Stromal cell of bone marrow (primary cell): ENCODE results near the gene ECHS1.
"Not testable (repeated sequence)": the region's sequence is repeated elsewhere in the genome, so short reads cannot be mapped to it uniquely, and the experiment has no call there.

Experiments used
- DNase-seq: peaks from one replicate; pipeline ENCODE4 v3.0.0-alpha.2; 2012; ENCODE audit warnings: low read depth

ECHS1 gene

GRCh38 chr10:133373174-133374090 is at the start of gene ECHS1:
Gene ECHS1, minus strand, starts transcription at chr10:133373354. Its CDS starts 21 bp downstream, at chr10:133373333.
- DNase-seq: peak; percentile 86

DNA sequence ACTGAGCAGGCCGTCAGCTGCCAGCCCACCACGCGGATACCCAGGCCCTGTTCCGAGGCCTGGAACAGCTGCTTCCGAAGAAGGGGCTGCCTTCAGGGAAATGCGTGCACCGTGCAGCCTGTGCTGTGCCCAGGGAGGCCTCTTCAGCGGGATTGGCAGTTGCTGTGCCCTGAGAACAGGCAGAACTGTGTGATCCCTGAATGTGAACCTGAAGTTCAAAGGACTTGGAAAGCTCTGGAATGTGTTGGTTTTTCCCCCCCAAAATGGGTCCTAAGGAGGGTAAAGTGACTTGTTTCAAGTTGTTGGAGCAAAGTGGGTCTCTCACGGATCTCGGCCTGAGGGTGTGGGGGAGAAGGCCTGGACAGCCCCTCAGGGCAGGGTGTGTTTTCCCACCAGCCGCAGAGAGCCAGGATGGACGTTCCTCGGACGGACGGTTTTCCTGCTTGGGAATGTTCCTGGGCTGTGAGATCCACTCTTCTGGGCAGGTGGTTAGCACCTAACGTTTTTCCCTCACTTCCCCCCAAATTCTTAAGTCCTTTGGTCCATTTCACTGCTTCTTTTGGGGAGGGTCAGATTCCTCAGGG is 49.2 kb upstream of the ECHS1 start:
- DNase-seq: no peak

DNA sequence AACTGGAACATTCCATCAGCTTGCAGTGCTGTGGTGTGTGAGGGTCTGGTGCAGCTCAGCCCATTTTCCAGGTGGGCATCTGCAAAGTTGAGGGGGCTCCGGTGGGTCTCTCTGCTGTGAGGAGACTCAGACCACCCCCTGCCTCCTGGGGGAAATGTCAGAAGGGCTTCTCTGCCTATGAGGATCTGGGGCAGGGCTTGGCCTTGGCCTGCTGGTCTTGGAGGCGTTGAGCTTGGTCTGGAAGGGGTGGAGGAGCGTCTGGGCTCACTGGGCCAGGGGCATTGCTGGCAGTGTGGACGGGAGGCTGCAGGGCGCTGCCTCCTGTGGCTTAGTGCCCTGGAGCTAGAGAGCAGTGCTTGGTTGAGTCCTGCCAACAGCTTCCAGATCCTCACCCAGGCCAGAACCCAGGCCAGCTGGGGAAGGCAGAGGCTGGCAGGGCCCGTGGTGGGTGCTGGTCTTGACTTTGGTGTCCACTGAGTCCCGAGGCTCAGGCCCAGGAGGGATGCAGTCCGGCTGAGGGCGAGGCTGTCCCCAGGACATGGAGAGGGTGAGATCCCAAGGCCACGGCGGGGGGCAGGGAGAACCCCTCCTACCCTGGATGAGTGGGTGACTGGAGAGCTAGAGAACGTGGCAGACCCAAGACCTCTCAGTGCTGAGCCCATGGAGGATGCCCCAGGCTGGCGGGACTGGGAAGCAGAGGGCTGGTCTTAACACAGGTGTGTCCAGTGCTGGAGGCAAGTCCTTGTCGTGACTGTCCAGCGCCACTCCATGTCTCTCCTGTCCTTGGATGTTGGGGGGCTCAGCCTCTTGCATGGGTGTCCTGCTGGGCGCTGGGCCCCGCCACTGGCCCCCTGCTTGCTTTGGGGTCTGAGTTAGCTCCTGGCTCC is 48.4 kb upstream of the ECHS1 start:
- DNase-seq: no peak

GRCh38 chr10:133420579-133420978 is 47.4 kb upstream of the ECHS1 start:
- DNase-seq: no peak

GRCh38 chr10:133420028-133420427 is 46.9 kb upstream of the ECHS1 start:
- no peak for DNase-seq

DNA sequence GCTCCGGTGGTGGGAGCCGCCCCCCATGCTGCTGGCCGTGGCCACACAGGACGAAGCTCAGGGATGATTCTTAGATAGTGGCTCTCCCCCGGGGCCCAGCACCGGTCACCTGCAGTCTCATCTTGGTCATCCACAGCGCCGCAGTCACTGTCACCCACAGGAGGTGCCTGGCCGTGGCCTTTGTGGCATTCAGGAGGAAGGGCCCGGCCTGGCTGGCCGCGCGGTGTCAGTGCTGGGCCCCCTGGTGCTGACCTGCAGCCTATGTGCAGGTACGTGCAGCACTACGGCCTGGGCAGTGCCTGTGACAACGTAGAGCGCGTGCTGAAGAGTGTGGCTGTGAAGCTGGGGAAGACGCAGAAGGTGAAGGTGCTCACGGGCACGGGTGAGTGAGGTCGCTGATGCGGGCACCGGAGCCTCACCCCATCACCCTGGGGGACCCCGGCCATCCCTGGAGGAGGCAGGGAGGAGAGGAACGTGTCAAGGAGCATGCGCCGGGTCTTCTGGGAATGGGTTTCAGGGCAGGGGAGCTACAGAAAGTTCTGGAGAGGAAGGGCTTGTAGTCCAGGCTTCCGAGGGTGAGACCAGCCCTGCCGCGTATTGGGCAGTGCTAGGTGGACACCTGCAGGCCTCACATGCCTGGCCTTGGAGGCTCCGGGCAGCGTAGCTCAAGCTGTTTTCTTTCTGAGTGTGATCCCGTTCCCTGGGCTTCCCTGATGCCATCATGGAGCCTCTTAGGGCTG is 46.2 kb upstream of the ECHS1 start:
- DNase-seq: no peak

DNA sequence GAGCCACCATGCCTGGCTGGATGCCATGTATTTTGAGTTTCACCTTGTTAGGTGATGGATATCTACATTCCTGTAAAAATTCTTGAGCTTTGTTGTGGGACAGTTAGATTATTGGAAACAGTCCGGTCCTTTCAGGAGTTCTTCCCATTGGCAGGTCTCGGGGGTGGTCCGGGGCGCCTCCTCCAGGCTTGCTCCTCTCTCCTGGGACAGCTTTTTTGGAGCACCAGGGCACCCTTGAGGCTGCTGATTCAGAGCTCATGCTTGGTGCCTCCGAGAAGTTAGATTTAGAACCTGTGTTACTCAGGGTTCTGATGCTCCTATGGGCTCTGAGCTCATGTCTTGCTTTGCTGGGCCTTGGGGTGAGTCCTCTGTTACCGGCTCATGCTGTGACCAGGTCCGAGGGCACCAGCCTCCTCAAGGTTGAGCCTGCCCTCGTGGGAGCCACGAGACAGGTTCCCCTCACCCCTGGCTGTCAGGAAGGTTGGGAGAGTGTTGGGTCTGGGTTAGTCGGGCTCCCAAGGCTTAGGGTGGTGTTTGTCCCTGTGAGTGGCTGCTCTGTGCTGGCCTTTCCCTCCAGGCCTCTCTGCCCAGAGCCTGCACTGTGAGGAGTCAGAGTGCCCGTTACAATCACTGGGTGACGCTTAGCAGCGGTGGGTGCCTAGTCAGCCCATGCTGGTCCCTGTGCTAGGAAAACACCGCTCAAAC is 45.3 kb upstream of the ECHS1 start:
- DNase-seq: no peak

DNA sequence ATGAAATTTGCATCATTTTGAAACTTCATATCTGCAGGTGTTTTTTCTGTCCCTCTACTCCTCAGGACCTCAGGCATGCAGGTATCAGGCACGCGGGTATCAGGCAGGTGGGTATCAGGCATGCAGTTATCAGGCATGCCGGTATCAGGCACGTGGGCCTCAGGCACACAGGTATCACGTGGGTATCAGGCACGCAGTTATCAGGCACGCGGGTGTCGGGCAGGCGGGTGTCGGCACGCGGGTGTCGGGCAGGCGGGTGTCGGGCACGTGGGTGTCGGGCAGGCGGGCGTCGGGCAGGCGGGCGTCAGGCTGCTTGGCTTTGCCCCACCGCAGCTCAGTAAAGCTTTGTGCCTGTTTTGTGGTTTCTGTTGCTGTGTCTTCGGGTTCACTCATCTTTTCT is 42.6 kb upstream of the ECHS1 start:
- DNase-seq: no peak

DNA sequence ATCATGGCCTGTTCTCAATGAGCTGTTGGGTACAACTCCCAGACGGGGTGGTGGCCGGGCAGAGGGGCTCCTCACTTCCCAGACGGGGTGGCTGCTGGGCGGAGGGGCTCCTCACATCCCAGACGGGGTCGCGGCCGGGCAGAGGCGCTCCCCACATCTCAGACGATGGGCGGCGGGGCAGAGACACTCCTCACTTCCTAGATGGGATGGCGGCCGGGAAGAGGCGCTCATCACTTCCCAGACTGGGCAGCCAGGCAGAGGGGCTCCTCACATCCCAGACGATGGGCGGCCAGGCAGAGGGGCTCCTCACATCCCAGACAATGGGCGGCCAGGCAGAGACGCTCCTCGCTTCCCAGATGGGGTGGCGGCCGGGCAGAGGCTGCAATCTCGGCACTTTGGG is 41.2 kb upstream of the ECHS1 start:
- not testable (repeated sequence) for DNase-seq

DNA sequence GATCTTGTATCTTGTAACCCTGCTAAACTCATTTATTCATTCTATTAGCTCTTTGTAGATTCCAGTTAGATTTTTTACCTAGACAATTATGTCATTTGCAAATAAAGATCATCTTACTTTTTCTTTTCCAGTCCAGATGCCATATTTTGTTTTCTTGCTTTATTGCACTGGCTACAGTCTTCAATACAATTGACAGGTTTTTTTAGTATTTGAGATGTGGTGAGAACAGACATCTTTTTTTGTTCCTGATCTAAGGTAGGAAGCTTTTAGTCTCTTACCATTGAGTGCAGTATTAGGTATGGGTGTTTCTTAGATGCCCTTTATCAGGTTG is 39.2 kb upstream of the ECHS1 start:
- no peak for DNase-seq

- no peak for DNase-seq
Measured at GRCh38 chr10:133411523-133412380, 38.6 kb upstream of the ECHS1 start.

- no peak for DNase-seq
Measured at GRCh38 chr10:133405844-133406527, 32.8 kb upstream of the ECHS1 start.

DNA sequence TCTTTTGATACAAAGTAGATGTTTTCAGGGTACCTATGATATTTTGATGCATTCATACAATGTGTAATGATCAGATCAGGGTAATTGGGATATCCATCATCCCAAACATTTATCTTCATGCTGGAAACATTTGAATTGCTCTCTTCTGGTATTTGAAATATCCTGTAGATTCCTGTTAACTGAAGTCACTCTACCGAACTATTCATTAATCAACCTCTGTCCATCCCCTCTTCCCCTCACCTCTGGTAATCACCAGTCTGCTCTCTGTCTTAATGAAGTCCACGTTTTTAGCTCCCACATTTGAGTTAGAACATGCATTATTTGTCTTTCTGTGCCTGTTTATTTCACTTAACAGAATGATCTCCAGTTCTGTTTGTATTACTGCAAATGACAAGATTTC is 32.1 kb upstream of the ECHS1 start:
- DNase-seq: no peak

DNA sequence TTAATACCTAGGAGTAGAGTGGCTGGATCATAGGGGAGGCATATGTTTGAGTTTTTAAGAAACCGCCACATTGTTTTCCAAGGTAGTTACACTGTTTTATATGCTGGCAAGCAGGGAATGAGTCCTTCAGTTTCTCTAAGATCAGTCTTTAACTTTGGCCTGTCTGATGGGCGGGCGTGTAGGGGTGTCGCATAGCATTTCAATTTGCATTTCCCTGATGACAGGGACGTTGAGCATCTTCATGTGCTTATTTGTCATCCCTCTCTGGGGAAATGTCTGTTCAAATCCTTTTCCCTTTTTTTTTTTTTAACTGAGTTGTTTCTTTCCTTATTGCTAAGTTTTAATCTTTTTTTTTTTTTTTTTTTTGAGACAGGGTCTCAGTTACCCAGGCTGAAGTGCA is 30.6 kb upstream of the ECHS1 start:
- DNase-seq: no peak

GRCh38 chr10:133403359-133403758 is 30.2 kb upstream of the ECHS1 start:
- no peak for DNase-seq

DNA sequence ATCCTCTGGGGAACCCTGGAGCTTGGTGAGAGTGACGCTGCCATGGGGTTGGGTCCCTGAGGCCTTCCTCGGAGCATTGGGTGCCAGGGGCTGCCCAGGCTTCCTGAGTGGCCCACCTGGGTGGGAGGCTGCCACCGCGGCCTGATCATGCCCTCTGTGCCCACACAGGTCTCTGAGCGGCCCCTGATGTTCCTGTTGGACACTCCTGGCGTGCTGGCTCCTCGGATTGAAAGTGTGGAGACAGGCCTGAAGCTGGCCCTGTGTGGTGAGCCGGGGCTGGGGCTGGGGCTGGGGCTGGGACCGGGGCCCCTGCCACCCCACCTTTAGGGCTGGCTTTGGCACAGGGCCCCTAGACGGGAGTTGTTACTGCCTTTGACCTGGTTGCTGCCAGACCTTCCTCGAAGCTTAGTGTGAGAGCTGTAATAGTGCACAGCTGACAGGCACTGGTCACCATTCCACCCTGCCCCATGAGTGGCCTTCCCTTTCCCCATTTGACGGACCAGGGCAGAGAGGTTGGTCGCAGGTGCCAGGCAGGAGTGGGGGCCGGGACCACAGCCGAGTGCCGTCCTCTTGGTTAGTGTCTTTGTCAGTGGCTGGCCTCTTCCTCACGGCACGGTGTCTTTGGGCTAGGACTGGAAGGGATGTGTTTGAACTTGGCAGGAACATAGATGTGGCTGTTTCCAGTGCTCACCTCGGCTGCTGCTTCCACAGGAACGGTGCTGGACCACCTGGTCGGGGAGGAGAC is 29.0 kb upstream of the ECHS1 start:
- DNase-seq: no peak

GRCh38 chr10:133401500-133401899 is 28.3 kb upstream of the ECHS1 start:
- no peak for DNase-seq

DNA sequence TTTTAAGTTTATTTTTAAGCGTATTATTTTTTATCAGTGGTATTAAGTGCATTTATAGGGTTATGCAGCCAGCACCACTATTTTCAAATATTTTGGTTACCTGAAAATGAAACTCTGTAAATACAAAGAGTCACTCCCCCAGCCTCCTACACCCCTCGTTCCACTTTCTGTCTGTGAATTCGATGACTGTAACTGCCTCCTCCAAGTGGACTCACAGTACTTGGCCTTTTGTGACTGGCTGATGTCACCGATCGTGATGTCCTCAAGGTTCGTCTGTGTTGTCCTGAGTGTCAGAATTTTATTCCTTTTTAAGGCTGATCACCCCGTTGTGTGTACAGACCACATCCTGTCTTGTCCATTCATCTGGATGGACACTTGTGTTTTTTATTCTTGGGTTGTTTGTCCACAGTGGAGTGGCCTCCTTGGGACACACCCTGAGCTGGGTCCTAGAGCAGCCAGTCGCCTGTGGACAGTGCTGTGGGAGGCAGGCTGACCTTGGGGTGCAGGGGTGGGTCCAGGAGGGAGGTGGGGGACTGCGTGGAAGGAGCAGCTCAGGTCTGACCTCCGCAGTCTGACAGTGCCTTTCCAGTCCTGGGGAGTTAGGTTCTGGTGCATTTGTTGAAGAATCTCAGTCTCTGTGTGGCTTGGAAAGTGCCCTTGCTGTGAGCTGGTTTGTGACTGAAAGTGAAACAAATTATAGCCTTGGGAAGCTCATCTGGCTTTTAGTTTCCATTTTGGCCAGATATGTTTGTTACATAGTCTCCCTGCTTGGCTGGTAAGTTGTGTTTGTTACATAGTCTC is 27.7 kb upstream of the ECHS1 start:
- no peak for DNase-seq
